ENCODE data around the gene CHST8. TPM values are rescaled to one million over a fixed set of nuclear protein-coding genes. Genes with fewer than 3 reads are reported as not detected.

CHST8 gene
- total and polyA plus RNA-seq, 2 donors from 2014 or later, result 0.28 TPM; not detected in 1

DNA sequence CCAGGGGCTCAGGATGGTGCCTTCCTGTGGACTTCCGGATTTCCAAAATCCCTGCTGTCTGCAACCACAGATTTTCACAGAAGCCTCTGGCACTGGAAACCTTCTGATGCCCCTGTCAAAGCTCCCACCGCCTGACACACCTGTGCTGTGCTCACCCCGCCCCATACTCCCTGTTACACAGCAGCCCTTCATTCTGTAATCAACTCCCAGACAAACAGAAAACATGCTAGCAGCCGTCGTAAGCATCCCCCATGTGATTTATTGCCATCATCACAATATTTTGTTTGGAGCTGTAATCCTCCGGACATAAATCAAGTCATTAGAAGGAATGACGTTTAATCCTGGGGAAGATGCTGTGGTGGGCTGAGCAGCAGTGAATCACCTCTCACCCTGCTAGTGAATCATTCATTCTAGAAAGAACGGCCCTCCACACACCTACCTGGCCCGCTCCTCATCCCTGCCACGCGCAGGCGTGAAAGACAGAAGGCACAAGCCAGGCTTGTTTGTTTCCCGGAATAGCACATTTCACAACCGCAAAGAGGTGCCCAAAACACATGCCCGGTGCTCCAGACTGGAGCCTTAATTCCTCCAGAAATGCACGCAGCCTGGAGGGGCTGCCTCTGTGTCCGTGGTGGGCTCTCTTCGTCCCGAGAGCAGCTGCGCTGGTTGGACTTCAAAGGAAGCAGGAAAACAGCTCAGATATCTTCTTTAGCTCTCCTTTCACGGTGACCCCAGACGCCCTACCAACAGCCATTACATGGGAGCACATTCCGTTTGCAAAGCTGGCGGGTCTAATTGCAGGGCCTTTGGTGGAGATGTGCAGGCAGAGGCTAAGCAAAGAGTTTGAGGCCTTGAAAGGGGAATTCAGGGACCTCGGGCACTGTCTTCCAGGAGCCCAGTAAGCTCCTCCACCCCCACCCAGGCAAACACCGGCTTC is 133.6 kb downstream of the CHST8 start:
- FAIRE-seq, result no peak
- TF ChIP-seq, protein P1, sequence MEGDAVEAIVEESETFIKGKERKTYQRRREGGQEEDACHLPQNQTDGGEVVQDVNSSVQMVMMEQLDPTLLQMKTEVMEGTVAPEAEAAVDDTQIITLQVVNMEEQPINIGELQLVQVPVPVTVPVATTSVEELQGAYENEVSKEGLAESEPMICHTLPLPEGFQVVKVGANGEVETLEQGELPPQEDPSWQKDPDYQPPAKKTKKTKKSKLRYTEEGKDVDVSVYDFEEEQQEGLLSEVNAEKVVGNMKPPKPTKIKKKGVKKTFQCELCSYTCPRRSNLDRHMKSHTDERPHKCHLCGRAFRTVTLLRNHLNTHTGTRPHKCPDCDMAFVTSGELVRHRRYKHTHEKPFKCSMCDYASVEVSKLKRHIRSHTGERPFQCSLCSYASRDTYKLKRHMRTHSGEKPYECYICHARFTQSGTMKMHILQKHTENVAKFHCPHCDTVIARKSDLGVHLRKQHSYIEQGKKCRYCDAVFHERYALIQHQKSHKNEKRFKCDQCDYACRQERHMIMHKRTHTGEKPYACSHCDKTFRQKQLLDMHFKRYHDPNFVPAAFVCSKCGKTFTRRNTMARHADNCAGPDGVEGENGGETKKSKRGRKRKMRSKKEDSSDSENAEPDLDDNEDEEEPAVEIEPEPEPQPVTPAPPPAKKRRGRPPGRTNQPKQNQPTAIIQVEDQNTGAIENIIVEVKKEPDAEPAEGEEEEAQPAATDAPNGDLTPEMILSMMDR (IDR thresholded peaks at IDR 0.05; ENCODE audit: borderline replicate concordance, extremely low read depth, insufficient read depth), result no peak

GRCh38 chr19:33756177-33756576 is 134.4 kb downstream of the CHST8 start:
- TF ChIP-seq, protein P1 (IDR thresholded peaks at IDR 0.05; ENCODE audit: borderline replicate concordance, extremely low read depth, insufficient read depth), result no peak
- FAIRE-seq (no peak), DNase-seq (peak in 1 of 5 donors; percentile 33)
- no peaks in the 10 kb centered on the region for H3K27me3 ChIP-seq (ENCODE audit: control insufficient read depth, insufficient read depth, low read length)
- no peaks in the 10 kb centered on the region for H3K9me3 ChIP-seq (ENCODE audit: control insufficient read depth in 2 of 3, insufficient read depth in 1 of 3, low read length in 3 of 3)
- peaks cover 0 to 5% (median 0%) of the 10 kb centered on the region in 3 donors for H3K4me1 ChIP-seq (ENCODE audit: control insufficient read depth in 2 of 3, insufficient read depth in 2 of 3, low read depth in 1 of 3, low read length in 3 of 3)
- intact Hi-C loops (cut with DNase I), result no loop called here
- H3K27ac ChIP-seq (ENCODE audit: low read depth in 2 of 2, low read length in 2 of 2), result no peak overlapping the region
- no peaks in the 10 kb centered on the region for H3K36me3 ChIP-seq (ENCODE audit: control insufficient read depth in 2 of 3, insufficient read depth in 3 of 3, low read length in 3 of 3)
- no peak overlapping the region for H3K9ac ChIP-seq (ENCODE audit: low read length in 3 of 3)
- H3K4me3 ChIP-seq (ENCODE audit: low read length in 3 of 3), result no peak overlapping the region

More for the DNA sequence above, 133.6 kb downstream of the CHST8 start:
- Histone ChIP-seq H3K27ac (ENCODE audit: low read depth in 2 of 2, low read length in 2 of 2) (no peak overlapping the region), H3K27me3 (ENCODE audit: control insufficient read depth, insufficient read depth, low read length) (no peaks in the 10 kb centered on the region), H3K4me1 (ENCODE audit: control insufficient read depth in 2 of 3, insufficient read depth in 2 of 3, low read depth in 1 of 3, low read length in 3 of 3) (peaks cover 0 to 5% (median 0%) of the 10 kb centered on the region in 3 donors), H3K4me3 (ENCODE audit: low read length in 3 of 3) (no peak overlapping the region), H3K36me3 (ENCODE audit: control insufficient read depth in 2 of 3, insufficient read depth in 3 of 3, low read length in 3 of 3) (no peaks in the 10 kb centered on the region), H3K9ac (ENCODE audit: low read length in 3 of 3) (no peak overlapping the region), H3K9me3 (ENCODE audit: control insufficient read depth in 2 of 3, insufficient read depth in 1 of 3, low read length in 3 of 3) (no peaks in the 10 kb centered on the region)
- DNase-seq, result peak in 4 of 5 donors; percentile 58 to 80 (median 70)
- intact Hi-C loops (cut with DNase I), result no loop called here

GRCh38 chr19:33758541-33759013 is 136.8 kb downstream of the CHST8 start:
- DNase-seq (peak in 1 of 5 donors; percentile 37), FAIRE-seq (no peak)
- TF ChIP-seq, protein P1 (IDR thresholded peaks at IDR 0.05; ENCODE audit: borderline replicate concordance, extremely low read depth, insufficient read depth), result no peak
- H3K36me3 ChIP-seq (ENCODE audit: control insufficient read depth in 2 of 3, insufficient read depth in 3 of 3, low read length in 3 of 3), result no peaks in the 10 kb centered on the region
- no peaks in the 10 kb centered on the region for H3K27me3 ChIP-seq (ENCODE audit: control insufficient read depth, insufficient read depth, low read length)
- intact Hi-C loops (cut with DNase I), result no loop called here
- H3K4me1 ChIP-seq (ENCODE audit: control insufficient read depth in 2 of 3, insufficient read depth in 2 of 3, low read depth in 1 of 3, low read length in 3 of 3), result peaks cover 0 to 5% (median 0%) of the 10 kb centered on the region in 3 donors
- no peak overlapping the region for H3K27ac ChIP-seq (ENCODE audit: low read depth in 2 of 2, low read length in 2 of 2)
- H3K9me3 ChIP-seq (ENCODE audit: control insufficient read depth in 2 of 3, insufficient read depth in 1 of 3, low read length in 3 of 3), result no peaks in the 10 kb centered on the region
- no peak overlapping the region for H3K4me3 ChIP-seq (ENCODE audit: low read length in 3 of 3)
- no peak overlapping the region for H3K9ac ChIP-seq (ENCODE audit: low read length in 3 of 3)
